Vagina (tissue), 2 donors: Measurements from ENCODE around the gene ITGA11.

Source experiments
- POLR2A ChIP-seq, 2 donors: fragments of 450-650 bp; IDR thresholded peaks; one replicate each; pipeline ENCODE4 v1.6.1; 2017; ENCODE audit warnings: antibody characterized with exemption in 2 of 2, mild to moderate bottlenecking in 2 of 2, moderate library complexity in 2 of 2
- TF ChIP-seq, protein P1 (sequence below), 3 experiments: fragments of 450-650 bp in 2 of 3; fragments of 200-600 bp in 1 of 3; sonication (generic) in 1 of 3; IDR thresholded peaks; one replicate each; pipeline ENCODE4 v1.5.1; 2017 to 2019; ENCODE audit warnings: antibody characterized with exemption in 3 of 3, mild to moderate bottlenecking in 2 of 3, moderate library complexity in 2 of 3

DNA sequence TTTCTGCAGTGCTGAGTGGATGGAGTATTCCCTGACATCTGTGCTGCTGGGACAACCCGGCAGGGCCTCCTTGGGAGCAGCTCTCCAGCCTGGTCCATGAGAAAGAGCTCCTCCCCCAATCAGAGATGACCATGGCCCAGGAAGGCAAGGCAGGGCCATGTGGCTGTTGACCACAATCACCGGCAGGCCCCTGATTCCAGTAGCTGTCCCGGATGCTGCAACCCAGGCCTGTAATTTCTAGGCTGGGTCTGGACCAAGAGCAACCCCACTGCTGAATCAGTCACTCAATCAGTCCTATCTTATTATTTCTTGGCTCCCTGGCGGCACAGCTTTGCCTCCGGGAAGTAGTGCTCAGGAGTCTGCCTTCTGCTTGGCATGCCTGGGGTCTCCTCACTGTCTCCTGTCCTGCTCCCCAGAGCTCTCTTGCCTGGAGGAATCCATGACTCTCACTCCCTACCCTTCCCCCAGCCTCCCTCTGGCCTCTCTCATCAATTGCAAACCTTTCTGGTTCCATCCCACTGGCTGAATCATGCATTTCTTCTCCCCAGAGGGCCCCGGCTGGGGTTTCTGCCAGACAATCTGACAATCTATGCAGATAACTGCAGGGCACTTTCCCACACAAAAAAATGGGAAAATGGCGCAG, 32.6 kb upstream of the ITGA11 start:
- TF ChIP-seq, protein P1, sequence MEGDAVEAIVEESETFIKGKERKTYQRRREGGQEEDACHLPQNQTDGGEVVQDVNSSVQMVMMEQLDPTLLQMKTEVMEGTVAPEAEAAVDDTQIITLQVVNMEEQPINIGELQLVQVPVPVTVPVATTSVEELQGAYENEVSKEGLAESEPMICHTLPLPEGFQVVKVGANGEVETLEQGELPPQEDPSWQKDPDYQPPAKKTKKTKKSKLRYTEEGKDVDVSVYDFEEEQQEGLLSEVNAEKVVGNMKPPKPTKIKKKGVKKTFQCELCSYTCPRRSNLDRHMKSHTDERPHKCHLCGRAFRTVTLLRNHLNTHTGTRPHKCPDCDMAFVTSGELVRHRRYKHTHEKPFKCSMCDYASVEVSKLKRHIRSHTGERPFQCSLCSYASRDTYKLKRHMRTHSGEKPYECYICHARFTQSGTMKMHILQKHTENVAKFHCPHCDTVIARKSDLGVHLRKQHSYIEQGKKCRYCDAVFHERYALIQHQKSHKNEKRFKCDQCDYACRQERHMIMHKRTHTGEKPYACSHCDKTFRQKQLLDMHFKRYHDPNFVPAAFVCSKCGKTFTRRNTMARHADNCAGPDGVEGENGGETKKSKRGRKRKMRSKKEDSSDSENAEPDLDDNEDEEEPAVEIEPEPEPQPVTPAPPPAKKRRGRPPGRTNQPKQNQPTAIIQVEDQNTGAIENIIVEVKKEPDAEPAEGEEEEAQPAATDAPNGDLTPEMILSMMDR (IDR thresholded peaks at IDR 0.05) = no peak
- no peak for TF ChIP-seq POLR2A (IDR thresholded peaks at IDR 0.05)
